Measurements from ENCODE around the gene PFN1.
A peak's percentile ranks its signal among the peaks of the same experiment; 100 is the strongest.

The PFN1 gene

DNA sequence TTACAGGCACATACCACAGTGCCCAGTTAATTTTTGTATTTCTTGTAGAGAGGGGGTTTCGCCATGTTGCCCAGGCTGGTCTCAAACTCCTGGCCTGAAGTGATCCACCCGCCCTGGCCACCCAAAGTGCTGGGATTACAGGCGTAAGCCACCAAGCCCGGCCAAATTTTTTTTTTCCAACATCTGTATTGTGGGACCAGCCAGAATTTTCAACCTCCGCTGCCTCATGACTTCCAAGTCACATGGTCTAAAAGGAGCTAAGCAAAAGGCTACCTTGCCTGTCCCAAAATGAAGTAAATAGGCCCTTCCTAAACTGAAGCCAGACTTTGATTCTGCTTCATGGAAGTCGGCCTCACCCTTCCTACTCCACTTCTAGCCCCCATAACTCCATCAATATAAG, 23.5 kb upstream of the PFN1 start:
- peaks cover 37% of the 10 kb centered on the region for H3K36me3 ChIP-seq (ENCODE audit: low read depth)
- H3K27ac ChIP-seq (ENCODE audit: poor library complexity, severe bottlenecking), result no peak overlapping the region
- ATAC-seq (ENCODE audit: low read depth), result no peak
- H3K4me1 ChIP-seq (ENCODE audit: insufficient read depth, poor library complexity, severe bottlenecking), result peaks cover 5% of the 10 kb centered on the region
- no peak overlapping the region for H3K4me3 ChIP-seq (ENCODE audit: severe bottlenecking)
- no peaks in the 10 kb centered on the region for H3K27me3 ChIP-seq (ENCODE audit: insufficient read depth, poor library complexity, severe bottlenecking)
- DNase-seq (ENCODE audit: low spot score), result no peak
- TF ChIP-seq, protein P1, sequence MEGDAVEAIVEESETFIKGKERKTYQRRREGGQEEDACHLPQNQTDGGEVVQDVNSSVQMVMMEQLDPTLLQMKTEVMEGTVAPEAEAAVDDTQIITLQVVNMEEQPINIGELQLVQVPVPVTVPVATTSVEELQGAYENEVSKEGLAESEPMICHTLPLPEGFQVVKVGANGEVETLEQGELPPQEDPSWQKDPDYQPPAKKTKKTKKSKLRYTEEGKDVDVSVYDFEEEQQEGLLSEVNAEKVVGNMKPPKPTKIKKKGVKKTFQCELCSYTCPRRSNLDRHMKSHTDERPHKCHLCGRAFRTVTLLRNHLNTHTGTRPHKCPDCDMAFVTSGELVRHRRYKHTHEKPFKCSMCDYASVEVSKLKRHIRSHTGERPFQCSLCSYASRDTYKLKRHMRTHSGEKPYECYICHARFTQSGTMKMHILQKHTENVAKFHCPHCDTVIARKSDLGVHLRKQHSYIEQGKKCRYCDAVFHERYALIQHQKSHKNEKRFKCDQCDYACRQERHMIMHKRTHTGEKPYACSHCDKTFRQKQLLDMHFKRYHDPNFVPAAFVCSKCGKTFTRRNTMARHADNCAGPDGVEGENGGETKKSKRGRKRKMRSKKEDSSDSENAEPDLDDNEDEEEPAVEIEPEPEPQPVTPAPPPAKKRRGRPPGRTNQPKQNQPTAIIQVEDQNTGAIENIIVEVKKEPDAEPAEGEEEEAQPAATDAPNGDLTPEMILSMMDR (IDR thresholded peaks at IDR 0.05; ENCODE audit: poor library complexity, severe bottlenecking), result no peak
- H3K9me3 ChIP-seq (ENCODE audit: severe bottlenecking), result no peaks in the 10 kb centered on the region

DNA sequence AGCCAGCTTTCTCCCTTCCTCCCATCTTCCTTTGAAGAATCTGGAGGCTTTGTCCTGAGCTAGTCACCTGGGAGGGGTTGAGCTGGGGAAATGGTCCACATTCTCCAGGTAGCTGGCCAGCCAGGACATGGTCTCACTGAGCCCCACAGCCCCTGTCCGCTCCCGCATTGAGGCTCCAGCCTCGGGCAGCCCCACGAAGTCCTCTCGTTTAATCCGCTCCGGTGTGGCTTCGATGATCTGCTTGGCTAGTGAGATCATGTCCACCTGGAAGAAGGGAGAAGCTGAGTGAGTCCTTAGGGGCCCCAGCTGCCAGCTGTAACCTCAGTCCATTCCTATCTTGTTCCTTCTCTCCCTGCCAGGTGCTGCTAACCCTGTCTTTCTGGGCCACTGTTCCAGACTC, 21.9 kb upstream of the PFN1 start:
- Histone ChIP-seq H3K4me1 (ENCODE audit: insufficient read depth, poor library complexity, severe bottlenecking) (peaks cover 12% of the 10 kb centered on the region), H3K9me3 (ENCODE audit: severe bottlenecking) (no peaks in the 10 kb centered on the region), H3K36me3 (ENCODE audit: low read depth) (peaks cover 41% of the 10 kb centered on the region), H3K4me3 (ENCODE audit: severe bottlenecking) (no peak overlapping the region), H3K27me3 (ENCODE audit: insufficient read depth, poor library complexity, severe bottlenecking) (no peaks in the 10 kb centered on the region), H3K27ac (ENCODE audit: poor library complexity, severe bottlenecking) (peak overlapping the region; percentile 90)
- DNase-seq (ENCODE audit: low spot score) (no peak), ATAC-seq (ENCODE audit: low read depth) (no peak)
- TF ChIP-seq, protein P1 (IDR thresholded peaks at IDR 0.05; ENCODE audit: poor library complexity, severe bottlenecking), result no peak

DNA sequence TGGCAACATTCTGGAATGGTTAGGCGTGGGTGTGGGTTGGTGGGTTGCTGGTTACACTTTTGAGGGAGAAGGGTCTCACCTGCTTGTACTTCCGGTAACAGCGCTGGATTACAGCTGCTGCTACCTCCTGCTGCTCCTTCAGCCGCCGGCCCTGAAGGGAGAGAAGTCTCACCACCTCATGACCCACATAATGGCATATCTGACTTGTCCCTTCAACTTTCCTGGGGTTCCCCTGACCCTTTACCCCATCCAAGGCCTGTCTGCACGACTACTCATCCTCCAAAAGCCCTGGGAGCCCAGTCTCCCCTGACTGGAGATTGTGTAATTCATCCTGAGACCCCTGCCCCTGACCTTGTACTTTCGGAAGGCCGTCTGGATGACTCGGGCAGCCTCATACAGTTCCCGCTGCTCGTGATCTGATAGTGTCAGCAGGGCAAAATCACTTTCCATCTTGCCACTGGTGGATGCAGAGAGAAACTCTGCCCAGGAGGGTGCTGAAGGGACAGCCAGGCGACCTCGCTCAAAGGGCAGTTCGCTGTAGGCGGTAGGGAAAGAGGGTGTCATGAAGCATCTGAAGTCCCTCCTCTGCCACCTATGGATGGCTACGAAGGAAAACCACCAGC, 21.3 kb upstream of the PFN1 start:
- H3K27me3 ChIP-seq (ENCODE audit: insufficient read depth, poor library complexity, severe bottlenecking), result no peaks in the 10 kb centered on the region
- peak overlapping the region; percentile 90 for H3K27ac ChIP-seq (ENCODE audit: poor library complexity, severe bottlenecking)
- TF ChIP-seq, protein P1 (IDR thresholded peaks at IDR 0.05; ENCODE audit: poor library complexity, severe bottlenecking), result no peak
- H3K4me1 ChIP-seq (ENCODE audit: insufficient read depth, poor library complexity, severe bottlenecking), result peaks cover 12% of the 10 kb centered on the region
- no peak for DNase-seq (ENCODE audit: low spot score)
- H3K9me3 ChIP-seq (ENCODE audit: severe bottlenecking), result no peaks in the 10 kb centered on the region
- H3K4me3 ChIP-seq (ENCODE audit: severe bottlenecking), result peak overlapping the region; percentile 59
- ATAC-seq (ENCODE audit: low read depth), result no peak
- H3K36me3 ChIP-seq (ENCODE audit: low read depth), result peaks cover 35% of the 10 kb centered on the region

DNA sequence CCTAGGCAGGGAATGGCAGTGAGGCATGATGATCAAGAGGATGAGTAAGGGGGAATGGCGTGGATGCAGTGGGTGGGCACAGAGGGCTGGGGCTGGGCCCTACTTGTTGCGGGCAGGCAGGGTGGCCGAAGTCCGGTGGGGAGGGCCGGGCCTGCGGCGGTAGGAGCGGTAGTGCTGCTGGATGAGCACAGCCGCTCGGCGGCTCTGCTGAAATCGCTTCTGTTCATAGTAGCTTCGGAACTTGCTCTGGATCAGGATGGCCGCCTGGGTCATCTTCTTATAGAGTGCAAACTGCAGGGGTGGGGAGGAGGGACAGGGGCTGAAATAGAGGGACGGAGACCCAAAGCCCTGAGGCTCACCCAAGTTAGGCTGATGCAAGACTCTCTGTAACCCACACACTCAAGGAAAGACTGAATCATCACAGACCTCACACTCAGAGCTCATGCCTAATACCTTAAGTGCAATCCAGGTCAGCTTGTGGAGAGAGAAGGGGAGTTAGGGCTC, 20.8 kb upstream of the PFN1 start:
- ATAC-seq (ENCODE audit: low read depth), result peak; percentile 31
- DNase-seq (ENCODE audit: low spot score), result no peak
- TF ChIP-seq, protein P1 (IDR thresholded peaks at IDR 0.05; ENCODE audit: poor library complexity, severe bottlenecking), result no peak
- Histone ChIP-seq H3K9me3 (ENCODE audit: severe bottlenecking) (no peaks in the 10 kb centered on the region), H3K4me3 (ENCODE audit: severe bottlenecking) (peak overlapping the region; percentile 59), H3K27me3 (ENCODE audit: insufficient read depth, poor library complexity, severe bottlenecking) (no peaks in the 10 kb centered on the region), H3K4me1 (ENCODE audit: insufficient read depth, poor library complexity, severe bottlenecking) (peaks cover 12% of the 10 kb centered on the region), H3K36me3 (ENCODE audit: low read depth) (peaks cover 32% of the 10 kb centered on the region), H3K27ac (ENCODE audit: poor library complexity, severe bottlenecking) (peak overlapping the region; percentile 90)

DNA sequence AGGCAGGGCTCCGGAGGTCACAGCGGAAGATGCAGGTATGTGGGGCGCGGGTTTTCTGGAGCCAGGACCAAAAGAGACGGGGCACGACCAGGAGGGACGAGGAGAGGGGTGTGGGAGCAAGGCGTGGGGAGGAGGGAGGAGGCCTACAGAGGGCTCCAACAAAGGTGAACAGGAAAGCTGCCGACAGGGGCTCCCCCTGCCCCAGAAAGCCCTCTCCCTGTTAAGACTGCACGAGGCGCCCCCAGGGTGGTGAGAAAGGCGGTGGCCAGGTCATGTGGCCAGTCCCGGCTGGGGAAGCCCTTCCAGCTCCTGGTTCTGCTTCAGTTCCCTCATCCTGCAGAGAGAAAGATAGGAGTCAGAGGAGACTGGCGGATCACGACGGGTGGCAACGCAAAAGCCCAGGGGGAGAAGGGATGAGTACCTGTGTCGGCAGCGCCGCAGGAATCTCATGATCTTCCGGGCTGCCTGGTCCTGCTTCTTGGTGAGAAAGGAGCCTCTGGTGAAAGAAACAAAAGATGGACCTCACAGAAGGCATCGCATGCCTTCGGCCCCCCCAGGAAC, 20.2 kb upstream of the PFN1 start:
- TF ChIP-seq, protein P1 (IDR thresholded peaks at IDR 0.05; ENCODE audit: poor library complexity, severe bottlenecking), result no peak
- peaks cover 27% of the 10 kb centered on the region for H3K36me3 ChIP-seq (ENCODE audit: low read depth)
- no peak for DNase-seq (ENCODE audit: low spot score)
- H3K4me3 ChIP-seq (ENCODE audit: severe bottlenecking), result peak overlapping the region; percentile 59
- ATAC-seq (ENCODE audit: low read depth), result no peak
- H3K27me3 ChIP-seq (ENCODE audit: insufficient read depth, poor library complexity, severe bottlenecking), result no peaks in the 10 kb centered on the region
- H3K9me3 ChIP-seq (ENCODE audit: severe bottlenecking), result no peaks in the 10 kb centered on the region
- H3K27ac ChIP-seq (ENCODE audit: poor library complexity, severe bottlenecking), result peak overlapping the region; percentile 90
- H3K4me1 ChIP-seq (ENCODE audit: insufficient read depth, poor library complexity, severe bottlenecking), result peaks cover 12% of the 10 kb centered on the region
